HEK293 (cell line): ENCODE measurements around the gene JAZF1.

Experiments used
- BCL11A ChIP-seq: fragments of 450-650 bp; formaldehyde crosslinking; IDR thresholded peaks from 2 replicates; pipeline ENCODE4 v1.5.1; 2016; ENCODE audit warnings: low read depth, missing biosample characterization, missing genetic modification characterization
- KLF17 ChIP-seq: fragments of 450-650 bp; formaldehyde crosslinking; IDR thresholded peaks from 2 replicates; pipeline ENCODE4 v1.5.1; 2016; ENCODE audit warnings: missing biosample characterization, missing genetic modification characterization
- OSR2 ChIP-seq: fragments of 450-650 bp; formaldehyde crosslinking; IDR thresholded peaks from 2 replicates; pipeline ENCODE4 v1.5.1; 2016; ENCODE audit warnings: missing biosample characterization, missing genetic modification characterization
- PATZ1 ChIP-seq: fragments of 450-650 bp; formaldehyde crosslinking; IDR thresholded peaks from 2 replicates; pipeline ENCODE4 v1.5.1; 2016; ENCODE audit warnings: missing biosample characterization, missing genetic modification characterization
- PRDM6 ChIP-seq: fragments of 450-650 bp; formaldehyde crosslinking; IDR thresholded peaks from 2 replicates; pipeline ENCODE4 v1.5.1; 2017; ENCODE audit warnings: missing biosample characterization, missing genetic modification characterization
- SCRT2 ChIP-seq: fragments of 450-650 bp; formaldehyde crosslinking; IDR thresholded peaks from 2 replicates; pipeline ENCODE4 v1.5.1; 2016; ENCODE audit warnings: missing biosample characterization, missing genetic modification characterization
- ZBTB48 ChIP-seq: fragments of 450-650 bp; formaldehyde crosslinking; IDR thresholded peaks from 2 replicates; pipeline ENCODE4 v1.5.1; 2016; ENCODE audit warnings: missing biosample characterization, missing genetic modification characterization
- ZEB2 ChIP-seq: fragments of 450-650 bp; formaldehyde crosslinking; IDR thresholded peaks from 2 replicates; pipeline ENCODE4 v1.5.1; 2016; ENCODE audit warnings: missing biosample characterization, missing genetic modification characterization
- ZIC2 ChIP-seq: fragments of 450-650 bp; formaldehyde crosslinking; IDR thresholded peaks from 2 replicates; pipeline ENCODE4 v1.5.1; 2016; ENCODE audit warnings: missing biosample characterization, missing genetic modification characterization
- ZNF214 ChIP-seq: fragments of 450-650 bp; formaldehyde crosslinking; IDR thresholded peaks from 2 replicates; pipeline ENCODE4 v1.5.1; 2017; ENCODE audit warnings: missing biosample characterization, mild to moderate bottlenecking, missing genetic modification characterization, borderline replicate concordance
- ZNF24 ChIP-seq: fragments of 450-650 bp; formaldehyde crosslinking; IDR thresholded peaks from 2 replicates; pipeline ENCODE4 v1.5.1; 2016; ENCODE audit warnings: missing biosample characterization, missing genetic modification characterization
- ZNF311 ChIP-seq: fragments of 450-650 bp; formaldehyde crosslinking; IDR thresholded peaks from 2 replicates; pipeline ENCODE4 v1.5.1; 2017; ENCODE audit warnings: missing biosample characterization, missing genetic modification characterization, borderline replicate concordance
- ZNF426 ChIP-seq: fragments of 450-650 bp; formaldehyde crosslinking; IDR thresholded peaks from 2 replicates; pipeline ENCODE4 v1.5.1; 2017; ENCODE audit warnings: missing biosample characterization, missing genetic modification characterization, mild to moderate bottlenecking, inconsistent platforms, moderate library complexity
- ZNF558 ChIP-seq: fragments of 450-650 bp; formaldehyde crosslinking; IDR thresholded peaks from 2 replicates; pipeline ENCODE4 v1.5.1; 2016; ENCODE audit warnings: missing biosample characterization, missing genetic modification characterization
- ZNF561 ChIP-seq: fragments of 450-650 bp; IDR thresholded peaks from 2 replicates; pipeline ENCODE4 v1.5.1; 2018; ENCODE audit warnings: missing biosample characterization, missing genetic modification characterization, borderline replicate concordance
- ZNF629 ChIP-seq: fragments of 450-650 bp; formaldehyde crosslinking; IDR thresholded peaks from 2 replicates; pipeline ENCODE4 v1.5.1; 2017; ENCODE audit warnings: missing biosample characterization, missing genetic modification characterization
- ZNF654 ChIP-seq: fragments of 450-650 bp; formaldehyde crosslinking; IDR thresholded peaks from 2 replicates; pipeline ENCODE4 v1.5.1; 2016; ENCODE audit warnings: low read depth, missing biosample characterization, missing genetic modification characterization
- ZNF660 ChIP-seq: fragments of 450-650 bp; IDR thresholded peaks from 2 replicates; pipeline ENCODE4 v1.5.1; 2018; ENCODE audit warnings: missing biosample characterization, mild to moderate bottlenecking, missing genetic modification characterization
- ZNF664 ChIP-seq: fragments of 450-650 bp; formaldehyde crosslinking; IDR thresholded peaks from 2 replicates; pipeline ENCODE4 v1.5.1; 2016; ENCODE audit warnings: missing biosample characterization, missing genetic modification characterization
- ZNF692 ChIP-seq: fragments of 450-650 bp; formaldehyde crosslinking; IDR thresholded peaks from 2 replicates; pipeline ENCODE4 v1.5.1; 2016; ENCODE audit warnings: missing biosample characterization, missing genetic modification characterization
- ZNF76 ChIP-seq: fragments of 450-650 bp; formaldehyde crosslinking; IDR thresholded peaks from 2 replicates; pipeline ENCODE4; 2016; ENCODE audit warnings: low read depth, missing biosample characterization, missing genetic modification characterization, borderline replicate concordance
- ZNF843 ChIP-seq: fragments of 450-650 bp; formaldehyde crosslinking; IDR thresholded peaks from 2 replicates; pipeline ENCODE4 v1.5.1; 2016; ENCODE audit warnings: missing biosample characterization, missing genetic modification characterization
- TF ChIP-seq, protein P1 (sequence below): fragments of 450-650 bp; formaldehyde crosslinking; IDR thresholded peaks from 2 replicates; pipeline ENCODE4 v1.5.1; 2017; ENCODE audit warnings: missing biosample characterization, missing genetic modification characterization
- TF ChIP-seq, protein P2 (sequence below): fragments of 450-650 bp; formaldehyde crosslinking; IDR thresholded peaks from 2 replicates; pipeline ENCODE4 v1.5.1; 2016; ENCODE audit warnings: missing biosample characterization, missing genetic modification characterization
- TF ChIP-seq, protein P3 (sequence below): IDR thresholded peaks from 2 replicates; pipeline ENCODE4 v1.6.1; 2011; ENCODE audit warnings: mild to moderate bottlenecking, low read depth, low read length, borderline replicate concordance

The JAZF1 gene

DNA sequence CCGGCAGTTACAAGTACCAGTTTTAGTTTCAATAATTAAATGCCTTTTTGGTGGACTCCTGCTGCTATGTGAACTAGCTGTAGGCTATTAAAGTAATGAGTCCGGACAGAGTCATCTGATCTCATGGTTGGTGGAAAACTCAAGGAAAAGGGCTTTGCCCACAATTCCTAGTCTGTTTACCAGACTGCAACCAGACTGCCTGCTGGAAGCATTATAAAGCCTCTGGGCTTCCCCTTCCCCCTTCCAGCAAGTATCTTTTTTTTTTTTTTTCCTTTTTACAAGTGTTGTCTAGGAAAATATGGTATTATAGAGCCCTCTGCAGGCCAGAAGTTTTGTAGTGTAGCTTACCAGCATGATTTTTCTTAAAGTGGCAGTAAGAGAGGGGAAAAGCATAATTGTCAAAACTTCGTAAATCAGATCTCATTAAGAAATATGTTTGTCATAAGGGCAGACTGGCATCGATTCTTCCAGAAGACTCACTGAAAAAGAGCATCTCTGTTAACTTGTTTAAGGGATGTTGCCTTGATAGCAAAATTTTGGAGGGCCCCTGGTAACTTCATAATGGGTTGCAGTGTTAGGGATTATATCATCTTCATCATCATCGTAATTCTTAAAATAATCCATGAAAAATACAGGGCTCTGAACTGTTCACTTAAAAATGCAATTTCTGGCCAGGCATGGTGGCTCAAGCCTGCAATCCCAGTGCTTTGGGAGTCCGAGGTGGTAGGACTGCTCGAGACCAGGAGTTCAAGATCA is 259.3 kb downstream of the JAZF1 start (continued):
- TF ChIP-seq, protein P1, sequence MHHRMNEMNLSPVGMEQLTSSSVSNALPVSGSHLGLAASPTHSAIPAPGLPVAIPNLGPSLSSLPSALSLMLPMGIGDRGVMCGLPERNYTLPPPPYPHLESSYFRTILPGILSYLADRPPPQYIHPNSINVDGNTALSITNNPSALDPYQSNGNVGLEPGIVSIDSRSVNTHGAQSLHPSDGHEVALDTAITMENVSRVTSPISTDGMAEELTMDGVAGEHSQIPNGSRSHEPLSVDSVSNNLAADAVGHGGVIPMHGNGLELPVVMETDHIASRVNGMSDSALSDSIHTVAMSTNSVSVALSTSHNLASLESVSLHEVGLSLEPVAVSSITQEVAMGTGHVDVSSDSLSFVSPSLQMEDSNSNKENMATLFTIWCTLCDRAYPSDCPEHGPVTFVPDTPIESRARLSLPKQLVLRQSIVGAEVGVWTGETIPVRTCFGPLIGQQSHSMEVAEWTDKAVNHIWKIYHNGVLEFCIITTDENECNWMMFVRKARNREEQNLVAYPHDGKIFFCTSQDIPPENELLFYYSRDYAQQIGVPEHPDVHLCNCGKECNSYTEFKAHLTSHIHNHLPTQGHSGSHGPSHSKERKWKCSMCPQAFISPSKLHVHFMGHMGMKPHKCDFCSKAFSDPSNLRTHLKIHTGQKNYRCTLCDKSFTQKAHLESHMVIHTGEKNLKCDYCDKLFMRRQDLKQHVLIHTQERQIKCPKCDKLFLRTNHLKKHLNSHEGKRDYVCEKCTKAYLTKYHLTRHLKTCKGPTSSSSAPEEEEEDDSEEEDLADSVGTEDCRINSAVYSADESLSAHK (tag by site-specific recombination) = peak; percentile 67
- TF ChIP-seq, protein P2, sequence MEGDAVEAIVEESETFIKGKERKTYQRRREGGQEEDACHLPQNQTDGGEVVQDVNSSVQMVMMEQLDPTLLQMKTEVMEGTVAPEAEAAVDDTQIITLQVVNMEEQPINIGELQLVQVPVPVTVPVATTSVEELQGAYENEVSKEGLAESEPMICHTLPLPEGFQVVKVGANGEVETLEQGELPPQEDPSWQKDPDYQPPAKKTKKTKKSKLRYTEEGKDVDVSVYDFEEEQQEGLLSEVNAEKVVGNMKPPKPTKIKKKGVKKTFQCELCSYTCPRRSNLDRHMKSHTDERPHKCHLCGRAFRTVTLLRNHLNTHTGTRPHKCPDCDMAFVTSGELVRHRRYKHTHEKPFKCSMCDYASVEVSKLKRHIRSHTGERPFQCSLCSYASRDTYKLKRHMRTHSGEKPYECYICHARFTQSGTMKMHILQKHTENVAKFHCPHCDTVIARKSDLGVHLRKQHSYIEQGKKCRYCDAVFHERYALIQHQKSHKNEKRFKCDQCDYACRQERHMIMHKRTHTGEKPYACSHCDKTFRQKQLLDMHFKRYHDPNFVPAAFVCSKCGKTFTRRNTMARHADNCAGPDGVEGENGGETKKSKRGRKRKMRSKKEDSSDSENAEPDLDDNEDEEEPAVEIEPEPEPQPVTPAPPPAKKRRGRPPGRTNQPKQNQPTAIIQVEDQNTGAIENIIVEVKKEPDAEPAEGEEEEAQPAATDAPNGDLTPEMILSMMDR = peak; percentile 64; the same call in 1 of the 2 replicates
- TF ChIP-seq ZNF660 (tag by site-specific recombination) (peak; percentile 85; the same call in 1 of the 2 replicates), KLF17 (no peak), ZNF24 (tag by site-specific recombination) (peak; percentile 50; the same call in 1 of the 2 replicates), ZEB2 (peak; percentile 78; the same call in 1 of the 2 replicates), ZNF843 (tag by site-specific recombination) (peak; percentile 77), PRDM6 (tag by site-specific recombination) (peak; percentile 99), ZNF558 (peak; percentile 69; the same call in 1 of the 2 replicates), ZNF426 (tag by site-specific recombination) (no peak), ZNF692 (tag by site-specific recombination) (peak; percentile 44; the same call in 1 of the 2 replicates), ZNF76 (peak; percentile 76), PATZ1 (tag by site-specific recombination) (peak; percentile 42; the same call in 1 of the 2 replicates), ZNF561 (tag by site-specific recombination) (peak; percentile 82), ZNF214 (no peak), ZNF664 (tag by site-specific recombination) (0 out of 2 replicates have a peak, but pooled peaks have one; percentile 5), ZIC2 (peak; percentile 34; the same call in 1 of the 2 replicates), BCL11A (tag by site-specific recombination) (0 out of 2 replicates have a peak, but pooled peaks have one; percentile 53), ZNF311 (tag by site-specific recombination) (no peak), OSR2 (tag by site-specific recombination) (peak; percentile 87), ZNF629 (peak; percentile 62; the same call in 1 of the 2 replicates), ZBTB48 (tag by site-specific recombination) (no peak), ZNF654 (tag by site-specific recombination) (peak; percentile 92), SCRT2 (0 out of 2 replicates have a peak, but pooled peaks have one; percentile 11)
- TF ChIP-seq, protein P3, sequence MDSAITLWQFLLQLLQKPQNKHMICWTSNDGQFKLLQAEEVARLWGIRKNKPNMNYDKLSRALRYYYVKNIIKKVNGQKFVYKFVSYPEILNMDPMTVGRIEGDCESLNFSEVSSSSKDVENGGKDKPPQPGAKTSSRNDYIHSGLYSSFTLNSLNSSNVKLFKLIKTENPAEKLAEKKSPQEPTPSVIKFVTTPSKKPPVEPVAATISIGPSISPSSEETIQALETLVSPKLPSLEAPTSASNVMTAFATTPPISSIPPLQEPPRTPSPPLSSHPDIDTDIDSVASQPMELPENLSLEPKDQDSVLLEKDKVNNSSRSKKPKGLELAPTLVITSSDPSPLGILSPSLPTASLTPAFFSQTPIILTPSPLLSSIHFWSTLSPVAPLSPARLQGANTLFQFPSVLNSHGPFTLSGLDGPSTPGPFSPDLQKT = no peak
